ENCODE measurements around the gene TMEM54.

- TF ChIP-seq POLR2A (IDR thresholded peaks at IDR 0.05; ENCODE audit: low read length), result no peak
- no peak for TF ChIP-seq GATA1 (IDR thresholded peaks at IDR 0.05; ENCODE audit: low read depth, low read length)
These were observed 22.6 kb downstream of the TMEM54 start for GRCh38 chr1:32878637-32879041.

Data from erythroblast (primary cell).